ENCODE measurements around the gene KRTAP3-3.

DNA sequence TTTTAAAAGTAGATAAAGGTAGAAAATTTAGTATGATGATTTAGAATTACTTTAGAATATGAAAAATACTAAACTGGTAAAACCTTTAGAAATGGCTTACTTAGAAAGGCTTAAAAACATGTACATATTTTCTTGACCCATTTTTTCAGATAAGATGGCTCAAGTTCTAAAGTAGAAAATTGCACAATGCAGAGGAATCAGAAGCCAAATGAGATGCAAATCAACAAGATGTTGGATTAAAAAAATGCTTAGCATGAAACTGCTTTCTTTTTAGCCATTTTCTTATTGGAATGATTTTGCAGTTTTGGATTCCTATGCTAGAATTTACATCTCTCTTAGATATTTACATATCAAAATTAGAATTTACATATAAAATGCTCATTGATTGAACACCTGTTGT lies 16.5 kb upstream of the KRTAP3-3 start:
- TF ChIP-seq, protein P1, sequence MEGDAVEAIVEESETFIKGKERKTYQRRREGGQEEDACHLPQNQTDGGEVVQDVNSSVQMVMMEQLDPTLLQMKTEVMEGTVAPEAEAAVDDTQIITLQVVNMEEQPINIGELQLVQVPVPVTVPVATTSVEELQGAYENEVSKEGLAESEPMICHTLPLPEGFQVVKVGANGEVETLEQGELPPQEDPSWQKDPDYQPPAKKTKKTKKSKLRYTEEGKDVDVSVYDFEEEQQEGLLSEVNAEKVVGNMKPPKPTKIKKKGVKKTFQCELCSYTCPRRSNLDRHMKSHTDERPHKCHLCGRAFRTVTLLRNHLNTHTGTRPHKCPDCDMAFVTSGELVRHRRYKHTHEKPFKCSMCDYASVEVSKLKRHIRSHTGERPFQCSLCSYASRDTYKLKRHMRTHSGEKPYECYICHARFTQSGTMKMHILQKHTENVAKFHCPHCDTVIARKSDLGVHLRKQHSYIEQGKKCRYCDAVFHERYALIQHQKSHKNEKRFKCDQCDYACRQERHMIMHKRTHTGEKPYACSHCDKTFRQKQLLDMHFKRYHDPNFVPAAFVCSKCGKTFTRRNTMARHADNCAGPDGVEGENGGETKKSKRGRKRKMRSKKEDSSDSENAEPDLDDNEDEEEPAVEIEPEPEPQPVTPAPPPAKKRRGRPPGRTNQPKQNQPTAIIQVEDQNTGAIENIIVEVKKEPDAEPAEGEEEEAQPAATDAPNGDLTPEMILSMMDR (IDR thresholded peaks at IDR 0.05): no peak
- TF ChIP-seq POLR2AphosphoS5 (IDR thresholded peaks at IDR 0.05) (no peak), POLR2A (IDR thresholded peaks at IDR 0.05) (no peak), EP300 (IDR thresholded peaks at IDR 0.05) (no peak)
